ENCODE results near the gene MYBL2. TPM values are rescaled to one million over a fixed set of nuclear protein-coding genes. Genes with fewer than 3 reads are reported as not detected.
"Not testable (repeated sequence)": the region's sequence is repeated elsewhere in the genome, so short reads cannot be mapped to it uniquely, and the experiment has no call there.

MYBL2 gene
- 1.6 and 17.8 TPM in 2 replicates for total RNA-seq (ENCODE audit: low replicate concordance)

DNA sequence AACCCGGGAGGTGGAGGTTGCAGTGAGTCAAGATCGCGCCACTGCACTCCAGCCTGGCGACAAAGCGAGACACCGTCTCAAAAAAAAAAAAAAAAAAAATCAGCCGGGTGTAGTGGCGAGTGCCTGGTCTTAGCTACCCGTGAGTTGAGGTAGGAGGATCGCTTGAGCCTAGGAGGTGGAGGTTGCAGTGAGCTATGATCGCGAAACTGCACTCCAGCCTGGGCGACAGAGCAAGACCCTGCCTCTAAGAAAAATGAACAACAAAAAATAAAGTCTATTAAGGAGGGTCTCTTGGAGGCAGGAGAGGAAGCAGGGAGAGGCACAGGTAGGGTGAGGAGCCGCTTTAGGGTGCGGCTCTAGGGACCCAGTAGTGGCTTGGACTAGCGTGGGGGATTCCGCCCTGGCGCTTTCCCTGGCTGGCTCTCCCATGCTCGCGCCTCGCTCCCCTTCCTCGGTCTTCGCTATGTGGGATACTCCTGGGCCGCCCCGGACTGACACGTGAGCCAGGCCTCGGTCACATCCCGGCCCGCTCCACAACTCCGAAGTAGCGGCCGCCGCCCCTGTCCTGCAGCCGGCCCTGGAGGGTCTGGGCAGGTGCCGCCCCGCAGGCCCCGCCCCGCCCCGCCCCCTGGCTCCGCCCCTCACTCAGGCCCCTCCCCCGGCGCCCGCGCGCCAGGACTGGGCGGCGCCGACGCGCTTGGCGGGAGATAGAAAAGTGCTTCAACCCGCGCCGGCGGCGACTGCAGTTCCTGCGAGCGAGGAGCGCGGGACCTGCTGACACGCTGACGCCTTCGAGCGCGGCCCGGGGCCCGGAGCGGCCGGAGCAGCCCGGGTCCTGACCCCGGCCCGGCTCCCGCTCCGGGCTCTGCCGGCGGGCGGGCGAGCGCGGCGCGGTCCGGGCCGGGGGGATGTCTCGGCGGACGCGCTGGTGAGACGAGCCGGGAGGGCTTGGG is at the start of gene MYBL2:
Gene MYBL2, plus strand, starts transcription at position 739 of the 953 bp plus-strand sequence. Its CDS starts 170 bp downstream, at position 909.
- peak within 1 kb of the TSS; percentile 56 for H3K4me3 ChIP-seq (ENCODE audit: low read depth, low read length)
- peak; percentile 30 for DNase-seq (ENCODE audit: low read depth)
- TF ChIP-seq, protein P1, sequence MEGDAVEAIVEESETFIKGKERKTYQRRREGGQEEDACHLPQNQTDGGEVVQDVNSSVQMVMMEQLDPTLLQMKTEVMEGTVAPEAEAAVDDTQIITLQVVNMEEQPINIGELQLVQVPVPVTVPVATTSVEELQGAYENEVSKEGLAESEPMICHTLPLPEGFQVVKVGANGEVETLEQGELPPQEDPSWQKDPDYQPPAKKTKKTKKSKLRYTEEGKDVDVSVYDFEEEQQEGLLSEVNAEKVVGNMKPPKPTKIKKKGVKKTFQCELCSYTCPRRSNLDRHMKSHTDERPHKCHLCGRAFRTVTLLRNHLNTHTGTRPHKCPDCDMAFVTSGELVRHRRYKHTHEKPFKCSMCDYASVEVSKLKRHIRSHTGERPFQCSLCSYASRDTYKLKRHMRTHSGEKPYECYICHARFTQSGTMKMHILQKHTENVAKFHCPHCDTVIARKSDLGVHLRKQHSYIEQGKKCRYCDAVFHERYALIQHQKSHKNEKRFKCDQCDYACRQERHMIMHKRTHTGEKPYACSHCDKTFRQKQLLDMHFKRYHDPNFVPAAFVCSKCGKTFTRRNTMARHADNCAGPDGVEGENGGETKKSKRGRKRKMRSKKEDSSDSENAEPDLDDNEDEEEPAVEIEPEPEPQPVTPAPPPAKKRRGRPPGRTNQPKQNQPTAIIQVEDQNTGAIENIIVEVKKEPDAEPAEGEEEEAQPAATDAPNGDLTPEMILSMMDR (IDR thresholded peaks at IDR 0.05; ENCODE audit: insufficient read depth, low read length): no peak

DNA sequence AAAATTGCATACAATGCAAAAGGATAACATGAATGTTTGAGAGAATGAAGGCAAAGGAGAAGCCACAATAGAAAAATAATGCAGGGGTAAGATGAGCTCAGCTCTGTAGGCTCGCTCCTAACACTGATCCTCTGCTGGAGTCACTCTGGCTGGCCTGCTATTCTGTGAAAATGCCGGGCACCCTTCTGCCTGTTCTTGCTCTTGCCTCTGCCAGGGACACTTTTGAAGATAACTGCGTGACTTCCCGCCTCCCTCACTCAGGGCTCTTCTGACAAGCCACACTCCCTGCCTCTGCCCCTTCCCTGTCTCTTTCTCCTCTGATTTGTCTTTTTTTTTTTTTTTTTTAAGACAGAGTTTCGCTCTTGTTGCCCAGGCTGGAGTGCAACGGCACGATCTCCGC is 35.3 kb upstream of the MYBL2 start:
- no peak for DNase-seq (ENCODE audit: low read depth)
- H3K4me3 ChIP-seq (ENCODE audit: low read depth, low read length): no peak overlapping the region
- TF ChIP-seq, protein P1 (IDR thresholded peaks at IDR 0.05; ENCODE audit: insufficient read depth, low read length): no peak

DNA sequence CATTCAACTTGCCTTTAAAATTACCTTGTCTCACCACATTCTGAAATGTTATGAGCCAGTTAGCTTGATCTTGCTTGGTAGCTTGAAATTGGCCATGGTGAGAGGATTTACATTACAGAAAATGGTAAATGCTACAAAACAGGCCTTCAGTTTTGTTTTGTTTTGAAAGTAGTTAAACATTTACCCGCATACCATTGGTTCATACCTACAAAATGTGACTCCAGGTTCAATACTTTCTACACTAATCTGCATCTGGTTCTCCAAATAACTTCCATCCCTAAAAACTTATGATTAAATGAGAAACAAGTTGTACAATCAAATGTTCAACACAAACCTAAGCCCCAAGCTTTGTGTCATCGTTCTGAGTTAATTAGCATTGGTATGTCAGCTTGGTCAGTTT is 30.5 kb upstream of the MYBL2 start:
- no peak for DNase-seq (ENCODE audit: low read depth)
- H3K4me3 ChIP-seq (ENCODE audit: low read depth, low read length): no peak overlapping the region
- TF ChIP-seq, protein P1 (IDR thresholded peaks at IDR 0.05; ENCODE audit: insufficient read depth, low read length): no peak

DNA sequence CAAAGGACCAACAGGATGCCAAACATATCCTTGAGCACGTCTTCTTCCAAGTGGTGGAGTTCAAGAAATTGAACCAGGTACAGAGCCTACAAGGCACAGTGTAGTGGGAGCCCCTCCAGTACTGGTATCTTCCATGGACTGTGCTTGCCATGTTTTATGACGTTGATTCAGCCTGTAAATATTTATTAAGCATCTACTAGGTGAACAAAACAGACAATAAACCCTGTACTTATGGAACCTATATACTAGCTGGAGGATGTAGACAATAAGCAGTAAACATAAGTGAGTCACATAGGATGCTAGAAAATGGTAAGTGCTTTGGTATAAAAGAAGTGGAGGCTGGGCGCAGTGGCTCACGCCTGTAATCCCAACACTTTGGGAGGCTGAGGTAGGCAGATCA is 24.4 kb upstream of the MYBL2 start:
- DNase-seq (ENCODE audit: low read depth): no peak
- TF ChIP-seq, protein P1 (IDR thresholded peaks at IDR 0.05; ENCODE audit: insufficient read depth, low read length): no peak

DNA sequence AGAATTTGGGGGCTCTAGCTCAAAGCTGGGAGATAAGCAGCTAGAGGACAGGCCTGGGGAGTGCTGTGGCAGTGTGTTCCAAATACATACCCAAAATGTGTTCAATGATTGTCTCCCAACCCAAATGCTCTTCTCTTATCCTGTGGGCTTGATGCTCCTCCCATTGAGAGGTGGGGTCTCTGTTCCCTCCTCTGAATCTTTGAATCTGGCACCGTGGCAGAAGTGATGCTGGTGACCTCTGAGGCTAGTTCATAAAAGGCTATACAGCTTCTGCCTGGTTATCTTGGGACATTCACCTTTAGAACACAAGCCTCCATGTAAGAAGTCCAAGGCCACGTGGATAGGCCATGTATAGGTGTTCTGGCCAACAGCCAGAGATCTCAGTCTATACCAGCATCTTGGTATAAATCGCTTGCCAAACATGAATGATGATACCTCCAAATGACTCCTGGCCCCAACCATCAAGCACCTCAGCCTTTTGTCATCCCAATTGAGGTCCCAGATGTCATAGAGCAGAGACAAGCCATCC is 15.9 kb upstream of the MYBL2 start:
- DNase-seq (ENCODE audit: low read depth): no peak
- TF ChIP-seq, protein P1 (IDR thresholded peaks at IDR 0.05; ENCODE audit: insufficient read depth, low read length): no peak
- H3K4me3 ChIP-seq (ENCODE audit: low read depth, low read length): no peak overlapping the region

More for the DNA sequence above, 24.4 kb upstream of the MYBL2 start:
- no peak overlapping the region for H3K4me3 ChIP-seq (ENCODE audit: low read depth, low read length)

DNA sequence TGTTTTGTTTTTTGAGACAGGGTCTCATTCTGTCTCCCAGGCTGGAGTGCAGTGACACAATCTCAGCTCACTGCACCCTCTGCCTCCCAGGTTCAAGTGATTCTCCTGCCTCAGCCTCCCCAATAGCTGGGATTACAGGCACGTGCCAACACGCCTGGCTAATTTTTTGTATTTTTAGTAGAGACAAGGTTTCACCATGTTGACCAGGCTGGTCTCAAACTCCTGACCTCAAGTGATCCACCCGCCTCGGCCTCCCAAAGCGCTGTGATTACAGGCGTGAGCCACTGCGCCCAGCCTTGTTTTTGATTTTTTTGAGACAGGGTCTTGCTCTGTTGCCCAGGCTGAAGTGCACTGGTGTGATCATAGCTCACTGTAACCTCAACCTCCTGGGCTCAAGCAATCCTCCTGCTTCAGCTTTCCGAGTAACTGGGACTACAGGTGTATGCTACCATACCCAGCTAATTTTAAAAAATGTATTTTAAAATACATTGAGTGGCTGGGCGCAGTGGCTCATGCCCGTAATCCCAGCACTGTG is 15.2 kb upstream of the MYBL2 start:
- not testable (repeated sequence) for DNase-seq (ENCODE audit: low read depth); H3K4me3 ChIP-seq (ENCODE audit: low read depth, low read length)

DNA sequence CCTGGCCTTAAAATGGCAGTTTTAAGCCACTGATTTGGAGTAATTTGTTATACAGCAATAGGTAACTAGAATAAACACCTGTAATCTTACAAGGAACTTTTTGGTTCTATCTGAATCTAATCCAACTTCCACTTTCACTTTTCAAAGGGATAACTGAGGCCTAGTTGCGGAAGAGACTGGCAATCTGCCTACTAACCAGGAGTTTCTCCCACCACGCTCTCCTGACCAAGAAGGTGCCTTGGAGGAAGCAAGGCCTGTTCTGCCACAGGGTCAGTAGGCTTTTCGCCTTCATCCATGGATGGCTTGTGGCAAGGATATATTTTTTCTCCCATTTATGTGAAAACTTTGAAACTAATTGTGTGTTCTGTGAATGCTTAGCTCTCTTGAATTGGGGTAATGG is 12.9 kb upstream of the MYBL2 start:
- no peak overlapping the region for H3K4me3 ChIP-seq (ENCODE audit: low read depth, low read length)
- TF ChIP-seq, protein P1 (IDR thresholded peaks at IDR 0.05; ENCODE audit: insufficient read depth, low read length): no peak
- DNase-seq (ENCODE audit: low read depth): no peak

DNA sequence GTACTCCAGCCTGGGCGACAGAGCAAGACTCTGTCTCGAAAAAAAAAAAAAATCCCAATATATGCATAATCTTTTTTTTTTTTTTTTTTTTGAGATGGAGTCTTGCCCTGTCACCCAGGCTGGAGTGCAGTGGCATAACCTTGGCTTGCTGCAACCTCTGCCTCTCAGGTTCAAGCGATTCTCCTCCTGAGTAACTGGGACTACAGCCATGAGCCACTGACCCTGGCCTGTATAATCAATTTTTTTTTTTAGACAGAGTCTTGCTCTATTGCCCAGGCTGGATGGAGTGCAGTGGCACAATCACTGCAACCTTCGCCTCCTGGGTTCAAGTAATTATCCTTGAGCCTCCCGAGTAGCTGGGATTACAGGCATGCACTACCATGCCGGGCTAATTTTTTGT is 11.7 kb upstream of the MYBL2 start:
- not testable (repeated sequence) for H3K4me3 ChIP-seq (ENCODE audit: low read depth, low read length); DNase-seq (ENCODE audit: low read depth)

Measured in fibroblast of the aortic adventitia (primary cell).